Activated naive CD8-positive, alpha-beta T cell (primary cell): ENCODE data around the gene NPC1.
"Not testable (repeated sequence)": the region's sequence is repeated elsewhere in the genome, so short reads cannot be mapped to it uniquely, and the experiment has no call there.

Experiments
- H3K27ac Mint-ChIP-seq: one replicate; pipeline ENCODE4 v1.8.0; 2021; ENCODE audit warnings: mixed read lengths
- H3K27me3 Mint-ChIP-seq: one replicate; pipeline ENCODE4 v1.8.0; 2021; ENCODE audit warnings: mixed read lengths
- H3K36me3 Mint-ChIP-seq: one replicate; pipeline ENCODE4 v1.8.0; 2021; ENCODE audit warnings: mixed read lengths
- H3K4me1 Mint-ChIP-seq: one replicate; pipeline ENCODE4 v1.8.0; 2021; ENCODE audit warnings: low read depth, mixed read lengths
- H3K4me3 Mint-ChIP-seq: one replicate; pipeline ENCODE4 v1.8.0; 2021; ENCODE audit warnings: mild to moderate bottlenecking, mixed read lengths
- H3K9me3 Mint-ChIP-seq: one replicate; pipeline ENCODE4 v1.8.0; 2021; ENCODE audit warnings: low read depth, mixed read lengths

The NPC1 gene

DNA sequence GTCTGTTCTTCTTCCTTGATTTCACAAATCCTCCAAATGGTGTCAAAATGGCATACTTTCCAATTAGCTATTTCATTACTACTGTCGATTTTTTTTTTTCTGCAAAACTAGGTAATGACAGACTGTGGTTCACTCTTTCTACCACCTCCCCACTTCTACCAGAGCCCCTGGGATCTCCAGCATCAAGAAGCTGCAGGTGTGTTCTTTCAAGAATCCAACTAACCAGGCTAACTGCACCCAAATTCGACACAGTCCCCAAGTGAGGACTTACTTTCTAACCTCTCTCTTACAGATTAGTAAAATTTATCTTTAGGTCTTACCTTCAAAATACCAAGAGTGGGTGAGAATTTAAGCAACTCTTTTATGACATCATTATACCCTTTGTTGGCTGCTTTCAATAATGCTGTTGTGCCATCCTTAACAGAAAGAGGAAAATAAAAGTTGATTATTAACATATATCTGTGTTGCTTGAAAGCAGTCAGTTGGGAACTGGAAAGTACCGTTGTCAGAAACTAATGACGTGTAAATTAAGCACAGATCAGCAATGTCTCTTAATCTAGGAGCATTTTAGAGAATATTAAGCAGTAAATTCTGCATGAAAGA is 31.2 kb upstream of the NPC1 start:
- Mint-ChIP-seq H3K9me3 (no peaks in the 10 kb centered on the region), H3K4me1 (peaks cover 5% of the 10 kb centered on the region), H3K27ac (no peak overlapping the region), H3K36me3 (peaks cover 3% of the 10 kb centered on the region), H3K4me3 (no peak overlapping the region), H3K27me3 (peaks cover 31% of the 10 kb centered on the region)

- peaks cover 3% of the 10 kb centered on the region for H3K36me3 Mint-ChIP-seq
These were observed 30.0 kb upstream of the NPC1 start for GRCh38 chr18:23616258-23616657.

GRCh38 chr18:23614891-23615290 is 28.6 kb upstream of the NPC1 start:
- Mint-ChIP-seq H3K4me1 (peaks cover 5% of the 10 kb centered on the region), H3K9me3 (no peaks in the 10 kb centered on the region), H3K36me3 (peaks cover 3% of the 10 kb centered on the region), H3K27me3 (peaks cover 12% of the 10 kb centered on the region), H3K27ac (no peak overlapping the region), H3K4me3 (no peak overlapping the region)

More at GRCh38 chr18:23616258-23616657, 30.0 kb upstream of the NPC1 start:
- H3K9me3 Mint-ChIP-seq: no peaks in the 10 kb centered on the region
- no peak overlapping the region for H3K4me3 Mint-ChIP-seq
- H3K27me3 Mint-ChIP-seq: peaks cover 24% of the 10 kb centered on the region
- peaks cover 5% of the 10 kb centered on the region for H3K4me1 Mint-ChIP-seq
- no peak overlapping the region for H3K27ac Mint-ChIP-seq

DNA sequence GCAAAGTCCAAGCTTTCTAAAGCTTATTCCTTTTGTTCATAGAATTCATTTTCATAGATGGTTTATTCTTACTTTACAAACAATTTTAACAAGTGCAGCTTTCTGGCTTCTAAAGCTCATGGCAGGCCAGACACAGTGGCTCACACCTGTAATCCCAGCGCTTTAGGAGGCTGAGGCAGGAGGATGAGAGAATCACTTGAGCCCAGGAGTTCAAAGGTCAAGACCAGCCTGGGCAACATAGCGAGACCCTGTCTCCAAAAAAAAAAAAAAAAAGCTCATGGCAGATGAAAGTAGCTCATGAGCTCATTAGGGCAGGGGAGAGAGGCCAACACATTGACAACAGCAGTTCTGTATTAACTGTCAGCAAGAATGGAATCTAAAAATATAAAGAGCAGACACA is 28.1 kb upstream of the NPC1 start:
- H3K36me3 Mint-ChIP-seq: peaks cover 3% of the 10 kb centered on the region
- H3K27me3 Mint-ChIP-seq: peaks cover 9% of the 10 kb centered on the region
- H3K4me3 Mint-ChIP-seq: no peak overlapping the region
- H3K27ac Mint-ChIP-seq: no peak overlapping the region
- H3K9me3 Mint-ChIP-seq: no peaks in the 10 kb centered on the region
- peaks cover 3% of the 10 kb centered on the region for H3K4me1 Mint-ChIP-seq

- H3K4me3 Mint-ChIP-seq, H3K4me1 Mint-ChIP-seq, H3K9me3 Mint-ChIP-seq, H3K27ac Mint-ChIP-seq, H3K36me3 Mint-ChIP-seq, H3K27me3 Mint-ChIP-seq: not testable (repeated sequence)
These were observed 26.8 kb upstream of the NPC1 start for GRCh38 chr18:23613091-23613475.

- Mint-ChIP-seq H3K4me1 (no peaks in the 10 kb centered on the region), H3K9me3 (no peaks in the 10 kb centered on the region), H3K36me3 (no peaks in the 10 kb centered on the region), H3K27ac (no peak overlapping the region), H3K27me3 (peaks cover 3% of the 10 kb centered on the region), H3K4me3 (no peak overlapping the region)
These were observed 26.3 kb upstream of the NPC1 start for GRCh38 chr18:23612434-23613090.

GRCh38 chr18:23609390-23610023 is 23.2 kb upstream of the NPC1 start:
- Mint-ChIP-seq H3K36me3 (no peaks in the 10 kb centered on the region), H3K27ac (no peak overlapping the region), H3K9me3 (no peaks in the 10 kb centered on the region), H3K27me3 (no peaks in the 10 kb centered on the region), H3K4me1 (no peaks in the 10 kb centered on the region), H3K4me3 (no peak overlapping the region)

GRCh38 chr18:23608211-23608610 is 21.9 kb upstream of the NPC1 start:
- no peaks in the 10 kb centered on the region for H3K36me3 Mint-ChIP-seq
- H3K27me3 Mint-ChIP-seq: no peaks in the 10 kb centered on the region
- H3K4me3 Mint-ChIP-seq: no peak overlapping the region
- H3K4me1 Mint-ChIP-seq: no peaks in the 10 kb centered on the region
- H3K9me3 Mint-ChIP-seq: no peaks in the 10 kb centered on the region
- H3K27ac Mint-ChIP-seq: no peak overlapping the region

DNA sequence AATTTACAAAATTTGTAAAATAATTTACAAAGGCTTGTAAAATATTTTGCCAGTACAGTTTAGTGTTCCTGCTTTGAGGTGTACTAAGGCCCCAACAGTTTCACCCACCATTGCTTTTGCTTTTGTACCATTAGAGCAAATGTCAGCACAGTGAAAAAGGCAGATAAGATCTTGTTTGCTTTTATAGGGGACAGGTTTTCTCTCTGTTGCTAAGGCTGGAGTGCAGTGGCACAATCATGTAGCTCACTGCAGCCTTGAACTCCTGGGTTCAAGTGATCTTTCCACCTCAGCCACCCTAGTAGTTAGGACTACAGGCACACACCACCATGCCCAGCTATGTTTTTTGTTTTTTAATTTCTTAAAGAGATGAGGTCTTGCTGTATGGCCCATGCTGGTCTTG is 19.6 kb upstream of the NPC1 start:
- H3K4me3 Mint-ChIP-seq: no peak overlapping the region
- H3K9me3 Mint-ChIP-seq: no peaks in the 10 kb centered on the region
- no peaks in the 10 kb centered on the region for H3K4me1 Mint-ChIP-seq
- H3K36me3 Mint-ChIP-seq: no peaks in the 10 kb centered on the region
- H3K27ac Mint-ChIP-seq: no peak overlapping the region
- H3K27me3 Mint-ChIP-seq: no peaks in the 10 kb centered on the region

DNA sequence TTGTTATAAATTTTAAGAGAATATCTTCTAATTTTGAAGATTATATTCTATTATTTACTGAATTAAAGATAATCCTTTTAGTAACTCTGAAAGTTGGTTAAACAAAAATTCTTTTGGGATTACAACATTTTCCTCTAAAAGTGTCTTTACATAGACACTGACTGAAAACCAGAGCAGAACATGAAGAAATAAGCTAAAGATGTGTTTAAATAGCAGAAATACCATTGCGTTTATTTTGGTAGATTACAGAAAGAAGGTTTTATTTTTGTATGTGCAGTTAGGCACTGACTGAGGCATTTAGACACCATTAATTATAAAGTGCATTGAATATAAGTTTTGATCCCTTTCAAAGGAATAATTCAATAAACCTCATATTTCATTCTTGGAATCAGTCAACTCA is 13.5 kb upstream of the NPC1 start:
- no peak overlapping the region for H3K27ac Mint-ChIP-seq
- H3K4me1 Mint-ChIP-seq: no peaks in the 10 kb centered on the region
- H3K36me3 Mint-ChIP-seq: no peaks in the 10 kb centered on the region
- H3K27me3 Mint-ChIP-seq: no peaks in the 10 kb centered on the region
- no peaks in the 10 kb centered on the region for H3K9me3 Mint-ChIP-seq
- H3K4me3 Mint-ChIP-seq: no peak overlapping the region

DNA sequence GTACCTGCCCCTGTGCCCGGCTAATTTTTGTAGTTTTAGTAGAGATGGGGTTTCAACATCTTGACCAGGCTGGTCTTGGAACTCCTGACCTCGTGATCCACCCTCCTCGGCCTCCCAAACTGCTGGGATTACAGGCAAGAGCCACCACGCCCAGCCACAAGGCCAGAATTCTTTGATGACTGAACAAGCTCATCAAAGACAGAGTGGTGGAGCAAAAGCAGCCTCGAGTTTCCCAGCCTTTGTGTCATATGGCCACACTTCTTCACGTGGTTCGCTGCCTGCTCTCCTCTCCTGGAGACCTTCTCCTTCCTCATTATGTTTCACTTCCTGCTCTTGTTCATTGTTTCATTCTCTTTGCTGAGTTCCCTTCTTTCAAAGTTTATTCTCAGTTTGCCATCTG is 9.9 kb upstream of the NPC1 start:
- H3K27ac Mint-ChIP-seq: no peak overlapping the region
- H3K27me3 Mint-ChIP-seq: peaks cover 1% of the 10 kb centered on the region
- no peaks in the 10 kb centered on the region for H3K36me3 Mint-ChIP-seq
- H3K9me3 Mint-ChIP-seq: no peaks in the 10 kb centered on the region
- no peak overlapping the region for H3K4me3 Mint-ChIP-seq
- no peaks in the 10 kb centered on the region for H3K4me1 Mint-ChIP-seq

- no peaks in the 10 kb centered on the region for H3K36me3 Mint-ChIP-seq
- H3K9me3 Mint-ChIP-seq: no peaks in the 10 kb centered on the region
- H3K4me3 Mint-ChIP-seq: no peak overlapping the region
- peaks cover 1% of the 10 kb centered on the region for H3K27me3 Mint-ChIP-seq
- no peak overlapping the region for H3K27ac Mint-ChIP-seq
- no peaks in the 10 kb centered on the region for H3K4me1 Mint-ChIP-seq
These were observed 9.3 kb upstream of the NPC1 start for GRCh38 chr18:23595591-23595990.

- Mint-ChIP-seq H3K4me3 (no peak overlapping the region), H3K27me3 (peaks cover 1% of the 10 kb centered on the region), H3K36me3 (no peaks in the 10 kb centered on the region), H3K27ac (no peak overlapping the region), H3K4me1 (no peaks in the 10 kb centered on the region), H3K9me3 (no peaks in the 10 kb centered on the region)
These were observed 7.4 kb upstream of the NPC1 start for GRCh38 chr18:23593720-23594119.

DNA sequence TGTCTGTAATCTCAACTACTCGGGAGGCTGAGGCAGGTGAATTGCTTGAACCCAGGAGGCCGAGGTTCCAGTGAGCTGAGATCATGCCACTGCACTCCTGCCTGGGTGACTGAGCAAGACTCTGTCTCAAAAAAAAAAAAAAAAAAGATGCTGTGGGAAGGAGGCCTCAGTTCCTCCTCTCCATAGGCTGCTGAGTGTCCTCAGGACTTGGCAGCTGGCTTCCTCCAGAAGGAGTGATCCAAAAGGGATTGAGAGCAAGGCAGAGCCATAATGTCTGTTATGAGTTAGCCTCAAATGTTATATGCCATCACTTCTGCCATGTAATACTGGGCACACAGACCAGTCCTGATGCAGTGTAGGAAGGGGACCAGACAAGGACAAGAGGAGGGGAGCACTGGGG is 6.6 kb upstream of the NPC1 start:
- no peak overlapping the region for H3K27ac Mint-ChIP-seq
- H3K27me3 Mint-ChIP-seq: peaks cover 1% of the 10 kb centered on the region
- H3K4me3 Mint-ChIP-seq: no peak overlapping the region

DNA sequence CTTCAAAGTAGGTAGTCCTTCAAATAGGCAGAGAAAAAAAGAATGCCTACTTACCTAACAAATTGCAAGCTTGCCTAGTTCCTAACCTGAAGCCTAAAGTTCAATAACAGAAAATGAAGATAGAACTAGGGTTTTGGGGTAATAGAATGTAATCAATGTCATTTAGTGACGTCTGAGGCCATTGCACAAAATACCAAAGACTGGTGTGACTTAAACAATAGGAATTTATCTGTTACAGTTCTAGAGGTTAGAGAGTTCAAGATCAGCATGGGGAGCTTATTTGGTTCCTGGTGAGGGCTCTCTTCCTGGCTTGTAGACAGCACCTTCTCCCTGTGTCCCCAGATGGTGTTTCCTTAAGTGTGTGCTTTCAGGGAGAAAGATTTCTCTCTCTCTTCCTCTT is 4.7 kb upstream of the NPC1 start:
- H3K36me3 Mint-ChIP-seq: no peaks in the 10 kb centered on the region
- H3K27ac Mint-ChIP-seq: no peak overlapping the region
- no peaks in the 10 kb centered on the region for H3K9me3 Mint-ChIP-seq
- H3K4me3 Mint-ChIP-seq: no peak overlapping the region
- H3K27me3 Mint-ChIP-seq: peaks cover 1% of the 10 kb centered on the region
- H3K4me1 Mint-ChIP-seq: peaks cover 6% of the 10 kb centered on the region

More for the DNA sequence above, 6.6 kb upstream of the NPC1 start:
- Mint-ChIP-seq H3K9me3 (no peaks in the 10 kb centered on the region), H3K4me1 (no peaks in the 10 kb centered on the region), H3K36me3 (no peaks in the 10 kb centered on the region)
